K562 (cell line): Measurements from ENCODE around the gene ZNF17. TPM values are rescaled to one million over a fixed set of nuclear protein-coding genes. Genes with fewer than 3 reads are reported as not detected.

Experiments used
- CBX2 ChIP-seq: fragments of 200-600 bp; sonication (generic); IDR thresholded peaks from one replicate; pipeline ENCODE4 v1.6.1; 2012; ENCODE audit warnings: mild to moderate bottlenecking, low read length, inconsistent platforms; ENCODE audit not compliant: insufficient read depth, poor library complexity, severe bottlenecking
- HDAC8 ChIP-seq: fragments of 450-650 bp; IDR thresholded peaks from 2 replicates; pipeline ENCODE4 v1.6.1; 2016; ENCODE audit warnings: mild to moderate bottlenecking, missing genetic modification characterization, moderate library complexity, missing compliant biosample characterization
- MAZ ChIP-seq, 2 experiments: fragments of 450-650 bp in 1 of 2; sonication (generic) in 1 of 2; formaldehyde crosslinking; IDR thresholded peaks in 1 of 2; conservative IDR thresholded peaks in 1 of 2; 2 replicates each; pipeline versions ENCODE4 v1.4.0 to v1.5.0; 2020; ENCODE audit warnings: mild to moderate bottlenecking in 1 of 2, missing genetic modification reagents in 1 of 2
- SMARCA4 ChIP-seq: fragments of 450-650 bp; IDR thresholded peaks from 2 replicates; pipeline ENCODE4 v1.6.1; 2016
- polyA plus RNA-seq, 8 experiments: library from polyadenylated mRNA; depleted of rRNA in 4 of 8; stranded (reverse) in 5 of 8; unstranded in 3 of 8; fragments of >200 nt; fragmentation: Nextera tagmentation in 2 of 8; fragmentation: Illumina TruSeq in 1 of 8; extraction: Ambion mirVana in 2 of 8; extraction: Trizol in 1 of 8; gene quantifications; 2 replicates each; pipeline versions ENCODE4 v1.2.1 to v1.2.3, GENCODE V29; 2011 to 2014; ENCODE audit warnings: inconsistent platforms in 1 of 8, missing spikeins in 1 of 8
- total RNA-seq, 7 experiments: library from RNA; depleted of rRNA in 6 of 7; stranded (reverse); fragments of >200 nt in 6 of 7; fragmentation: Illumina TruSeq in 2 of 7; extraction: Trizol in 2 of 7; gene quantifications; 2 replicates each; pipeline versions ENCODE4 v1.2.1 to v1.2.3, GENCODE V29; 2011 to 2021; ENCODE audit warnings: low replicate concordance in 1 of 7
- TF ChIP-seq, protein P1 (sequence below): fragments of 200-600 bp; sonication (generic); IDR thresholded peaks from one replicate; pipeline ENCODE4 v1.6.1; 2012; ENCODE audit warnings: mild to moderate bottlenecking, low read depth, low read length, inconsistent platforms
- TF ChIP-seq, protein P2 (sequence below), 2 experiments: fragments of 450-650 bp in 1 of 2; IDR thresholded peaks; 2 replicates each; pipeline ENCODE4 v1.6.1; 2011 to 2017; ENCODE audit warnings: low read depth in 2 of 2, antibody characterized with exemption in 1 of 2, borderline replicate concordance in 1 of 2, low read length in 1 of 2, mild to moderate bottlenecking in 1 of 2, mixed read lengths in 1 of 2; ENCODE audit not compliant: control insufficient read depth in 1 of 2
- TF ChIP-seq, protein P3 (sequence below): fragments of 450-650 bp; IDR thresholded peaks from 2 replicates; pipeline ENCODE4 v1.6.1; 2016; ENCODE audit warnings: antibody characterized with exemption

Gene ZNF17
- total and polyA plus RNA-seq, 9 of the 15 experiments (the other 6 are each of a cell fraction or from before 2014, with no cell fraction given) = 5.3 to 8.6 (median 6.5) TPM

DNA sequence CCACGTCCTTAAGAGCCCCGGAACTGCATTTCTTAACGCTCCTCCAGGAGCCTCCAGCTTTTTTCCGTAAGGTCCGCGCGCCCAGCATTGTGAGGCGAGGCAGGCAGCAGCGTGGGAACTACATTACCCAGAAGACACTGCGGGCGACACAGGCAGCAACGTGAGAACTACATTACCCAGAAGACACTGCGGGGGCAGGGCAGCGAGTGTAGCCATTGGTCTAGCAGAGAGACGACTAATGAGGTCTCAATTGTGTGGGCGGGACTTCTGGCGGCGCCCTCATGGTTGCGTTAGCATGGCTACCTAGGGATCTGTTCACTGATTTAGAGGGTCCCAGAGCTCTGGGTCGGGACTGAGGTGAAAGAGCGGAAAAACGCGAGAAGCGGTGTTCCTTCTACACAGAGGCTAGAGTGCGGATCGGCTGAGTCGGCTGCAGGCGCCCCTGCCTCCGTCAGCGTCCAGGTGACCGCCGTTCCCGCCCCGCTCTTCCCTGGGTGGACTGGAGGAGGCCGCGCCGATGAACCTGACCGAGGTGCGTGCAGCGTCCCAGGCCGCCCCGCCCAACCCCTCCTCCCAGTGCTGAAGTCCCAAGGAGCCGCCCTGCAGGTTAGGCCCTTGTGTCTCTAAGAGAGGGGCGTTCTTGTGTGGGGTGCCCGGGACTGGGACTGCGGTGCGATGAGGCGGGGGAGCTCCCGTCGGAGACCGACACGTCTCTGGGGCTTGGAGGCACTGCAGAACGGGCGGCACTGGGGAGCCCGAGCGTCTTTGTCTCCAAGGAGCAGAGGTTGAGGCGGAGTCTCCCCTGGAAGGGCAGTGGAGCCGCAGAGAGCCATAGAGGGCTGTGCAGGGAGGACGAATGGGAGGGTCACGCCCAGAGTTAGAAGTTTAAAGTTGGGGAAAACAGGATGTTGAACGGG is 24.4 kb downstream of the ZNF17 start, which contains the start of gene ZNF749 (continued):
- TF ChIP-seq, protein P1, sequence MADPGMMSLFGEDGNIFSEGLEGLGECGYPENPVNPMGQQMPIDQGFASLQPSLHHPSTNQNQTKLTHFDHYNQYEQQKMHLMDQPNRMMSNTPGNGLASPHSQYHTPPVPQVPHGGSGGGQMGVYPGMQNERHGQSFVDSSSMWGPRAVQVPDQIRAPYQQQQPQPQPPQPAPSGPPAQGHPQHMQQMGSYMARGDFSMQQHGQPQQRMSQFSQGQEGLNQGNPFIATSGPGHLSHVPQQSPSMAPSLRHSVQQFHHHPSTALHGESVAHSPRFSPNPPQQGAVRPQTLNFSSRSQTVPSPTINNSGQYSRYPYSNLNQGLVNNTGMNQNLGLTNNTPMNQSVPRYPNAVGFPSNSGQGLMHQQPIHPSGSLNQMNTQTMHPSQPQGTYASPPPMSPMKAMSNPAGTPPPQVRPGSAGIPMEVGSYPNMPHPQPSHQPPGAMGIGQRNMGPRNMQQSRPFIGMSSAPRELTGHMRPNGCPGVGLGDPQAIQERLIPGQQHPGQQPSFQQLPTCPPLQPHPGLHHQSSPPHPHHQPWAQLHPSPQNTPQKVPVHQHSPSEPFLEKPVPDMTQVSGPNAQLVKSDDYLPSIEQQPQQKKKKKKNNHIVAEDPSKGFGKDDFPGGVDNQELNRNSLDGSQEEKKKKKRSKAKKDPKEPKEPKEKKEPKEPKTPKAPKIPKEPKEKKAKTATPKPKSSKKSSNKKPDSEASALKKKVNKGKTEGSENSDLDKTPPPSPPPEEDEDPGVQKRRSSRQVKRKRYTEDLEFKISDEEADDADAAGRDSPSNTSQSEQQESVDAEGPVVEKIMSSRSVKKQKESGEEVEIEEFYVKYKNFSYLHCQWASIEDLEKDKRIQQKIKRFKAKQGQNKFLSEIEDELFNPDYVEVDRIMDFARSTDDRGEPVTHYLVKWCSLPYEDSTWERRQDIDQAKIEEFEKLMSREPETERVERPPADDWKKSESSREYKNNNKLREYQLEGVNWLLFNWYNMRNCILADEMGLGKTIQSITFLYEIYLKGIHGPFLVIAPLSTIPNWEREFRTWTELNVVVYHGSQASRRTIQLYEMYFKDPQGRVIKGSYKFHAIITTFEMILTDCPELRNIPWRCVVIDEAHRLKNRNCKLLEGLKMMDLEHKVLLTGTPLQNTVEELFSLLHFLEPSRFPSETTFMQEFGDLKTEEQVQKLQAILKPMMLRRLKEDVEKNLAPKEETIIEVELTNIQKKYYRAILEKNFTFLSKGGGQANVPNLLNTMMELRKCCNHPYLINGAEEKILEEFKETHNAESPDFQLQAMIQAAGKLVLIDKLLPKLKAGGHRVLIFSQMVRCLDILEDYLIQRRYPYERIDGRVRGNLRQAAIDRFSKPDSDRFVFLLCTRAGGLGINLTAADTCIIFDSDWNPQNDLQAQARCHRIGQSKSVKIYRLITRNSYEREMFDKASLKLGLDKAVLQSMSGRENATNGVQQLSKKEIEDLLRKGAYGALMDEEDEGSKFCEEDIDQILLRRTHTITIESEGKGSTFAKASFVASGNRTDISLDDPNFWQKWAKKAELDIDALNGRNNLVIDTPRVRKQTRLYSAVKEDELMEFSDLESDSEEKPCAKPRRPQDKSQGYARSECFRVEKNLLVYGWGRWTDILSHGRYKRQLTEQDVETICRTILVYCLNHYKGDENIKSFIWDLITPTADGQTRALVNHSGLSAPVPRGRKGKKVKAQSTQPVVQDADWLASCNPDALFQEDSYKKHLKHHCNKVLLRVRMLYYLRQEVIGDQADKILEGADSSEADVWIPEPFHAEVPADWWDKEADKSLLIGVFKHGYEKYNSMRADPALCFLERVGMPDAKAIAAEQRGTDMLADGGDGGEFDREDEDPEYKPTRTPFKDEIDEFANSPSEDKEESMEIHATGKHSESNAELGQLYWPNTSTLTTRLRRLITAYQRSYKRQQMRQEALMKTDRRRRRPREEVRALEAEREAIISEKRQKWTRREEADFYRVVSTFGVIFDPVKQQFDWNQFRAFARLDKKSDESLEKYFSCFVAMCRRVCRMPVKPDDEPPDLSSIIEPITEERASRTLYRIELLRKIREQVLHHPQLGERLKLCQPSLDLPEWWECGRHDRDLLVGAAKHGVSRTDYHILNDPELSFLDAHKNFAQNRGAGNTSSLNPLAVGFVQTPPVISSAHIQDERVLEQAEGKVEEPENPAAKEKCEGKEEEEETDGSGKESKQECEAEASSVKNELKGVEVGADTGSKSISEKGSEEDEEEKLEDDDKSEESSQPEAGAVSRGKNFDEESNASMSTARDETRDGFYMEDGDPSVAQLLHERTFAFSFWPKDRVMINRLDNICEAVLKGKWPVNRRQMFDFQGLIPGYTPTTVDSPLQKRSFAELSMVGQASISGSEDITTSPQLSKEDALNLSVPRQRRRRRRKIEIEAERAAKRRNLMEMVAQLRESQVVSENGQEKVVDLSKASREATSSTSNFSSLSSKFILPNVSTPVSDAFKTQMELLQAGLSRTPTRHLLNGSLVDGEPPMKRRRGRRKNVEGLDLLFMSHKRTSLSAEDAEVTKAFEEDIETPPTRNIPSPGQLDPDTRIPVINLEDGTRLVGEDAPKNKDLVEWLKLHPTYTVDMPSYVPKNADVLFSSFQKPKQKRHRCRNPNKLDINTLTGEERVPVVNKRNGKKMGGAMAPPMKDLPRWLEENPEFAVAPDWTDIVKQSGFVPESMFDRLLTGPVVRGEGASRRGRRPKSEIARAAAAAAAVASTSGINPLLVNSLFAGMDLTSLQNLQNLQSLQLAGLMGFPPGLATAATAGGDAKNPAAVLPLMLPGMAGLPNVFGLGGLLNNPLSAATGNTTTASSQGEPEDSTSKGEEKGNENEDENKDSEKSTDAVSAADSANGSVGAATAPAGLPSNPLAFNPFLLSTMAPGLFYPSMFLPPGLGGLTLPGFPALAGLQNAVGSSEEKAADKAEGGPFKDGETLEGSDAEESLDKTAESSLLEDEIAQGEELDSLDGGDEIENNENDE = no peak
- TF ChIP-seq HDAC8 (tag) (no peak), CBX2 (no peak), SMARCA4 (no peak), MAZ (CRISPR knock-in tag; conservative IDR thresholded peaks at IDR 0.05 in 1 of 2, IDR thresholded peaks at IDR 0.05 in 1 of 2) (peak; percentile 11 to 21; a peak in 1 of 4 replicates)
- TF ChIP-seq, protein P2, sequence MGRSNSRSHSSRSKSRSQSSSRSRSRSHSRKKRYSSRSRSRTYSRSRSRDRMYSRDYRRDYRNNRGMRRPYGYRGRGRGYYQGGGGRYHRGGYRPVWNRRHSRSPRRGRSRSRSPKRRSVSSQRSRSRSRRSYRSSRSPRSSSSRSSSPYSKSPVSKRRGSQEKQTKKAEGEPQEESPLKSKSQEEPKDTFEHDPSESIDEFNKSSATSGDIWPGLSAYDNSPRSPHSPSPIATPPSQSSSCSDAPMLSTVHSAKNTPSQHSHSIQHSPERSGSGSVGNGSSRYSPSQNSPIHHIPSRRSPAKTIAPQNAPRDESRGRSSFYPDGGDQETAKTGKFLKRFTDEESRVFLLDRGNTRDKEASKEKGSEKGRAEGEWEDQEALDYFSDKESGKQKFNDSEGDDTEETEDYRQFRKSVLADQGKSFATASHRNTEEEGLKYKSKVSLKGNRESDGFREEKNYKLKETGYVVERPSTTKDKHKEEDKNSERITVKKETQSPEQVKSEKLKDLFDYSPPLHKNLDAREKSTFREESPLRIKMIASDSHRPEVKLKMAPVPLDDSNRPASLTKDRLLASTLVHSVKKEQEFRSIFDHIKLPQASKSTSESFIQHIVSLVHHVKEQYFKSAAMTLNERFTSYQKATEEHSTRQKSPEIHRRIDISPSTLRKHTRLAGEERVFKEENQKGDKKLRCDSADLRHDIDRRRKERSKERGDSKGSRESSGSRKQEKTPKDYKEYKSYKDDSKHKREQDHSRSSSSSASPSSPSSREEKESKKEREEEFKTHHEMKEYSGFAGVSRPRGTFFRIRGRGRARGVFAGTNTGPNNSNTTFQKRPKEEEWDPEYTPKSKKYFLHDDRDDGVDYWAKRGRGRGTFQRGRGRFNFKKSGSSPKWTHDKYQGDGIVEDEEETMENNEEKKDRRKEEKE (IDR thresholded peaks at IDR 0.05; ENCODE audit: borderline replicate concordance in 1 of 2, control insufficient read depth in 1 of 2, low read depth in 2 of 2, low read length in 1 of 2) = no peak
- TF ChIP-seq, protein P3, sequence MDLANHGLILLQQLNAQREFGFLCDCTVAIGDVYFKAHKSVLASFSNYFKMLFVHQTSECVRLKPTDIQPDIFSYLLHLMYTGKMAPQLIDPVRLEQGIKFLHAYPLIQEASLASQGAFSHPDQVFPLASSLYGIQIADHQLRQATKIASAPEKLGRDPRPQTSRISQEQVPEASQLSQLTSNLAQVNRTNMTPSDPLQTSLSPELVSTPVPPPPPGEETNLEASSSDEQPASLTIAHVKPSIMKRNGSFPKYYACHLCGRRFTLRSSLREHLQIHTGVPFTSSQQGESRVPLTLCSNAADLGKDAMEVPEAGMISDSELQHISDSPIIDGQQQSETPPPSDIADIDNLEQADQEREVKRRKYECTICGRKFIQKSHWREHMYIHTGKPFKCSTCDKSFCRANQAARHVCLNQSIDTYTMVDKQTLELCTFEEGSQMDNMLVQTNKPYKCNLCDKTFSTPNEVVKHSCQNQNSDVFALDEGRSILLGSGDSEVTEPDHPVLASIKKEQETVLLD = no peak
